GM13976 (cell line): ENCODE measurements around the gene CTNS.

Source experiments
- DNase-seq: peaks from one replicate; pipeline ENCODE4 v3.0.0; 2012; ENCODE audit warnings: low spot score
- CTCF ChIP-seq: IDR thresholded peaks from 2 replicates; pipeline ENCODE4 v1.5.1; 2012; ENCODE audit warnings: borderline replicate concordance, mild to moderate bottlenecking; ENCODE audit not compliant: insufficient read depth; ENCODE audit errors: extremely low read depth, missing control alignments, control extremely low read depth
- in situ Hi-C: fragments of 300-500 bp; cut with MboI; formaldehyde crosslinking; loops from one replicate; pipeline ENCODE4 v1.12.0; 2022; ENCODE audit warnings: low sequenced_read_pairs, mixed read lengths, inconsistent platforms; ENCODE audit not compliant: unreplicated experiment

CTNS gene

GRCh38 chr17:3645310-3645709 is 8.8 kb downstream of the CTNS start:
- in situ Hi-C loops: loop anchor here (25.0 kb wide), 1 partner anchor 608 kb away; no protein-coding TSS in a partner anchor

GRCh38 chr17:3647251-3647650 is 10.7 kb downstream of the CTNS start:
- DNase-seq: no peak
- in situ Hi-C loops: loop anchor here (25.0 kb wide), 1 partner anchor 610 kb away; no protein-coding TSS in a partner anchor
- TF ChIP-seq CTCF: no peak

More at GRCh38 chr17:3645310-3645709, 8.8 kb downstream of the CTNS start:
- TF ChIP-seq CTCF: no peak
- DNase-seq: no peak

- peak; percentile 50 for TF ChIP-seq CTCF
- in situ Hi-C loops: loop anchor here (25.0 kb wide), 1 partner anchor 611 kb away; no protein-coding TSS in a partner anchor
- DNase-seq: no peak
Measured at GRCh38 chr17:3647769-3648555, 11.4 kb downstream of the CTNS start.

GRCh38 chr17:3655766-3656165 is 19.2 kb downstream of the CTNS start:
- in situ Hi-C loops: no loop called here
- no peak for DNase-seq
- TF ChIP-seq CTCF: no peak

GRCh38 chr17:3656353-3656752 is 19.8 kb downstream of the CTNS start:
- no peak for TF ChIP-seq CTCF
- in situ Hi-C loops: no loop called here
- DNase-seq: no peak

GRCh38 chr17:3656755-3657587 is 20.4 kb downstream of the CTNS start:
- TF ChIP-seq CTCF: no peak
- no peak for DNase-seq
- in situ Hi-C loops: no loop called here
